ENCODE measurements around the gene MIAT.

- no peak for TF ChIP-seq CTCF (conservative IDR thresholded peaks at IDR 0.05 in 1 of 2, IDR thresholded peaks at IDR 0.05 in 1 of 2; ENCODE audit: low read depth in 1 of 2, low read length in 2 of 2)
- TF ChIP-seq EZH2 (IDR thresholded peaks at IDR 0.05; ENCODE audit: low read length, missing control alignments) = no peak
Measured at GRCh38 chr22:26691377-26691716, 34.0 kb downstream of the MIAT start.
